HUDEP-2 (cell line): ENCODE measurements around the gene CRYGD.
"Not testable (repeated sequence)": the region's sequence is repeated elsewhere in the genome, so short reads cannot be mapped to it uniquely, and the experiment has no call there.

Experiments used
- DNase-seq, 76 experiments: peaks; one replicate each; lab custom pipeline; 2025; ENCODE audit not compliant: unreplicated experiment in 76 of 76; lab: John Stamatoyannopoulos, UW

Gene CRYGD

DNA sequence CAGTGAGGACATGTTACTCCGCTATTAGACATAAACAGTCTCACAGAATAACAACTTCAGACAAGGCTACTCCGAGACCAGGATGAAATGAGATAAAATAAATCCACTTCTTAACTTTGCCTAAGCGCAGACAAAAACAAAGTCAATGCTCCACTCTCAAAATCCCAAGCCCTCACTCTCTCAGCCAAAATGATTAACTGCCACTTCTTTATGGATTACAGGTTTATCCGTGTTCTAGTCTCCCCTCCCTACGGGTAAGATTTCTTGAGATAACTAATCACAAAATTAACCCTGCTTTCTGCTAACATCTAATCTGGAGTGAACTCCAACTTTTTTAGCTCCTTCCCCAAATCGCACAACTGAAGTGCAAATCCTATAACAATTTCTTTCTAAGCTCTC is 6.4 kb upstream of the CRYGD start:
- DNase-seq: no peak

DNA sequence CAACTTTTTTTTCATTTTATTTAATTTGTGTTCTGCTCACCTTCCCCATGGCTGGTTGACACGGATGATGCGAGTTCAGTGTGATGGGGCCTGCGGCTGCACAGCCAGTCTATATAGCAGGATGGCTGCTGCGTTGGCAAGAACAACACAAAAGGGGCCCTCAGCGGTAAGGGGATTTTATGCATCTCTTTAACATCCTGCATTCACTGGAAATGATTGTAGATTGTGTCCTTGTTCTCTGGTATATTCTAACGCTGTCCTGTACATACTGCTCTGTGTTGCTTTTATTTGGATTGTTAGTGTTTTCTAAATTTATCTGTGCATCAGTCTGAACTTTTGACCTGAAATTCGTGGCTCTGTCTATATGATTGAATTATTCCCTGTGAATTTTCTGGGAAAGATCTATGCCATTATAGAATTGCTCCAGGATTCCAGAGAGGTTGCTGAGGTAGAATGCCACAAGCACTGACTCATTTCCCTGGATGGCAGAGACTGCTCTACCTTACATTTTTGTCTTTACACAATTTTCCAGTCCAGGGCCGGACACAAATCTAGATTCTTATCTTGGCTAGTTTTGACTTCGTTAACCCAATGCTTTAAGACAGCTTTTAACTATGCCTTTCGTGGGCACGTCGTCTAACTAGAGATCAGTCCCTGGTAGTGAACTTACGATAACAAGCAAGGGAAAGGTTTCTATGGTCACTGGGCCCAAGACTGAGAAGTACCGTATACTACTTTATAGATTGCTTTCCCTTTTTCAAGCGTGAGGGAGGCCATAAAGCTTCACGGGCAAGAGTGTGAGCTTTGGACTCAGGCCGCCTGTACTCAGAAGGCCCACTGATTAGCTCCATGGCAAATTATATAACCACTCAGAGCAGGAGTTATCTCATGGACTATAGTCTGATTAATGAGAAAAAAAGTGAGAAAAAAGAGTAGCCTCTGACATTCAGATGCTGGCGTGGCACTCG is 5.7 kb upstream of the CRYGD start, which contains the start of gene CRYGC:
TSS of gene CRYGC (minus strand) at position 85 of the 968 bp plus-strand sequence. CDS start at position 49, 36 bp downstream.
- DNase-seq: no peak

DNA sequence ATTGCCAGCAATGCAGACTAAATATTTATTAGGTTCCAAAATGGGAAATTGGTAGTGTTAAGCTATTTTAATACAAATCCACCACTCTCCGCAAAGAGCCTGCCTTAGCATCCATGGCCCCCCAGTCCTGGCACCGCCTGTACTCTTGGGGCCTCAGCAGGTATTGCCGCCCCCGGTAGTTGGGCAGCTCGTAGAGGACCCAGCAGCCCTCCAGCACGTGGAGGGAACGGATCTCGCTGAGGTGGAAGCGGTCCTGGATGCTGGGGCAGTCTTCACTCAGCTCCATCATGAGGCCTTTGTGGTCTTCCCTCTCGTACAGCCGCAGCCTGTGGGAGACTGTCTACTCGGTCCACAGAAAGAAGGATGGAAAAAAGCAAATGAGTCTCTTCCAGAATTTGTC is 3.8 kb upstream of the CRYGD start:
- DNase-seq: no peak

DNA sequence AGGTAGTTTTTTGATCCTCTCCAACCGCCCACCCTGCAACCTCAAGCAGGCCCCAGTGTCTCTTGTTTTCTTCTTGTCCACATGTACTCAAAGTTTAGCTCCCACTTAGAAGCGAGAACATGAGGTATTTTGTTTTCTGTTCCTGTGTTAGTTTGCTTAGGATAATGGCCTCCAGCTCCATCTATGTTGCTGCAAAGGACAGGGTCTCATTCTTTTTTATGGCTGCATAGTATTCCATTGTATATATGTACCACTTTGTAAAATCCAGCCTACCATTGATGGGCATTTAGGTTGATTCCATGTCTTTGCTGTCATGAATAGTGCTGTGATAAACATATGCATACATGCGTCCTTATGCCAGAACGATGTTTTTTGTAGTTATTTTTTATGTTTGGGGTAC is 2.8 kb upstream of the CRYGD start:
- DNase-seq: no peak

DNA sequence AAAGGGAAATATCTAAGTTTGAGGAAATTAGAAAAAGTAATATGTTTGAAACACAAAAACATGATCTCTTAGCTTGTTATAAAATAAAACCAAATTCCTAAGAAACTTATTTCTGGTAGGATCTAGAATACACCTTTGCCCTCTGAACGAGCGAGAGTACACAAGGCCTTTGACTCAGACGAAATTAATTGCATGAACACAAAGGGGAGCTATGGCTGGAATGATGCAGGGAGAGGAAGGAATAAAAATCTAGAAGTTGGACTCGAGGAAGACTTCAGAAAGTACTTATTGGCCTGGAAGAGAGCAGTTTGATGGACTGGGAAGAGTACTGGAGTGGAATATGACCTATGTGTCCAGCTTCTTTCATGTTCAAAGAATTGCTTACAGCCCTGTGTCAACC is 927 bp upstream of the CRYGD start:
- no peak for DNase-seq

DNA sequence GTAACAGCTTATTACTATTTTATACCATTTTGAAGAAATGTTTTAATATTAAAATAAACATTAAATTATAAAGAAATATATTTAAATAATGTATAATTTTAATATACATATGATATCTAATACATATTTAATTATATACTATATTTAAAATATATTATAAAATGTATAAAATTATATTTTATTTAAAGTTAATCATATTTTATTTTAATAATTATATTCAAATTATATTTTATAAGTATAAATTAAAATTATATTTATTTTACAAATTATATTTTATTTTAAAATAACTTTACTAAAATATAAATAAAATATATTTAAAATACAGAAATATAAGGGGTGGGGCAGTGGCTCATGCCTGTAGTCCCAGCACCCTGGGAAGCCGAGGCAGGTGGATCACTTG is 2.1 kb downstream of the CRYGD start:
- no peak for DNase-seq

DNA sequence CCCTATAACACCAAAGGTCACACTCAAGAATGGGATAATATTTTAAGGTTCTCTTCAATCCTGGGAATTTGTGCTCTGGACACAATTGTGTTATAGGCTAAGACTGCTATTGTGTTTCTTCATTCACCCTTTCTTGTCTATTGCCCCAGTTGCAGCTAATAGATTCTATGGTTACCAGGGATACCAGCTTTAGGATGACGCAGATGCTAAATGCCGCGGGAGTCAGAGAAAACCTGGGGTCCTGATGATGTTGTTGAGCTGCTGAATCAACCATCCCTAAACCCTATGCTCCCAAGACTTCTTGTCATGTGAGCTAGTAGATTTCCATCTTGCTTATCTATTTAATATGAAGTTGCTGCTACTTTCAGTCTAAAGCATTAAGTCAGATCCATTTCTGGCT is 5.4 kb downstream of the CRYGD start:
- DNase-seq: no peak

DNA sequence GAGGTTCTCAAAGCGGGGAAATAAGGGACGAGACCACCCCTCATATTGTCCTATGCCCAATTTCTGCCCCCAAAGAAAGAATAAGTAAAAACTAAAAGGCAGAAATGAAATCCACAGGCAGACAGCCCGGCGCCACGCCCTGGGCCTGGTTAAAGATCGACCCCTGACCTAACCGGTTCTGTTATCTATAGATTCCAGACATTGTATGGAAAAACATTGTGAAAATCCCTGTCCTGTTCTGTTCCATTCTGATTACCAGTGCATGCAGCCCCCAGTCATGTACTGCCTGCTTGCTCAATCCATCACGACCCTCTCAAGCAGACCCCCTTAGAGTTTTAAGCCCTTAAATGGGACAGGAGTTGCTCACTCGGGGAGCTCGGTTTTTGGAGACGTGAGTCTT is 6.9 kb downstream of the CRYGD start:
- DNase-seq: not testable (repeated sequence)

DNA sequence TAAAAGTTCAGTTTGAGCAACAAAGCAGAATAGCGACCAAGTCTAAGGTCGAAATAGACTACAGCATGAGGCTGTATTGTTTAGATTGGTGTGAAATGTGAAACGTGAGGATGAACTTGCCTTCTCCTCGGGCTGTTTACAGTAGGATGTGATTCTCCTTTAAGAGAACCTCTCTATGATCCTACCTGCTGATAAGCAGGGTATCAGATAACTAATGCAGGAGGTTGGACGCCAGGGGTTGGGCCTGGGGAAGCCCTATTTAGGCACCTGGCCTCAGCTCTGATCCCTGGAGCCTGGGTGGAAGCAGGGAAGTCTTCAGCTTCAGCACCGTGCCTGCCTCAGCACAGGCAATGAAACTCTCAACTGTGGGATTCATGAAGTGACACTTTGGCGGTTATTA is 11.4 kb downstream of the CRYGD start:
- DNase-seq: no peak

DNA sequence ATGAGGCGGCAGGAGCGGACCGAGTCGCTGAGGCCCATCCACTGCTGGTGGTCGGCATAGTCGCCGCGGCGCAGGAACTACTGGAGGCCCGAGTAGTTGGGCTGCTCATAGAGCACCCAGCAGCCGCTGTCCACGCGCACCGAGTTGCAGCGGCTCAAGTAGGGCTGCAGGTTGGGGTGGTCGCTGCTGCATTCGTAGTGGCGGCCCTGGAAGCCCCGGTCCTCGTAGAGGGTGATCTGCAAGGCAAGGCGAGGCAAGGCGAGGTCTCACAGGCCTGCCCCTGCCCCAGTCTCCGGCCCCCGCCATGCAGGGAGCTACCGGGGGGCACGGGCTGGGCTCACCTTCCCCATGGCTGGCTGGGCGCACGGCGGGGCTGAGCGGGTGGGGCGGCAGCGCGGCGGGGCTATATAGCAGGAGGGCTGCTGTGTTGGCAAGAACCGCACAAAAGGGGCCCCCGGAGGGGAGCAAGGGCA is 12.0 kb downstream of the CRYGD start:
- DNase-seq: not testable (repeated sequence)

DNA sequence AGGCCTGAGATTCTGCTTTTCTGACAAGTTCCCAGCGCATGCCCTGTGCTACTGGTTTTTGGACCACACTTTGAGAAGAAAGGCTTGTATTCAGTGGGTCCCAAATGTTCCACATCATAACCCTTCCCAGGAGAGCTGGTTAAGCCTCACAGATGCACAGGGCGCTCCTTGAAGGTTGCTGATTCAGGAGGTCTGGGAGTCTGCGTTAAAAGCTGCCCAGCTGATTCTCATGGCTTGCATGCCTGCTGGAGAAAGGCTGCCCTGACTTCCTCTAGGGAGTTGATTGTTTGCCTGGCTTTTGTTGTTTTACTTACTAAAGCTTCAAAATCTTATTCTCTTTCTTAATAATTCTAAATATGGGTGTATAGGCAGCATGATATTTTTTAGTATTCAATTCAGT is 20.7 kb downstream of the CRYGD start:
- DNase-seq: no peak

DNA sequence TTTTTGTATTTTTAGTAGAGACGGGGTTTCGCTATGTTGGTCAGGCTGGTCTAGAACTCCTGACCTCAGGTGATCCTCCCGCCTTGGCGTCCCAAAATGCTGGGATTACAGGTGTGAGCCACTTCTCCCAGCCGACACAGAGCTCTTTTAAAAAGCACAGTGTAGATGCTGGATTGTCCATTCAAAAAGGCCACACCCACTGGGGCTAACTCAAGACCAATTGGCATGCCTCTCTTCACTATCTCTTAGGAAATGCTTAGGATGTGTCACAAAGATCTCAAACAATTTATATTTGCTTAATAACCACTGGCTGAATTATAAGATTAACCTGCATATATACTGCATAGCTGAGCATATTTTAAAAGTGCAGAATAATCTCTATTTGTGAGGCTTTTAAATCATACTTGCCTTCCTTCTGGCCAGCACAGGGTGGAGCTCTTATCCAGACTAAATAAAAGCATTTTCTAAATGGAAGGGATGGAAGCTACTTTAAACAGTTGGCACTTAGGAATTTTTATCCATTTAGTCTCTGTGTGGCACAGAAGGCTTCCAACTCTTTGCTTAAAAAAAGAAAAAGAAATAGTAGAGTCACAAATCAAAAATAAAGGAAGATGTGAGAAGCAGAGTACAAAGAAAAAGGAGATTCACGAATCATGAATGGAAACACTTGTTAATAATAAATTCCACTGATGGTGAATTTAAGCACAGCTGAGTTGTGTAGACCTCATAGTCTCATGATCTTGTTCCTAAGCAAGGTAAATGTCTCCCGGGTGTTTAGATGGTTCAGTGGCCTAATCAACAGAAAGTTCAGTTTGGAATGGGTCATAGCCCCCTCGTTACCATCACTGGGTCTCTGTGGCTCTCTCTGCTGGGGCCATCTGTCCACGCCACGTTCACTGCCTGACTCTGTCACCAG is 22.4 kb downstream of the CRYGD start:
- DNase-seq: no peak

DNA sequence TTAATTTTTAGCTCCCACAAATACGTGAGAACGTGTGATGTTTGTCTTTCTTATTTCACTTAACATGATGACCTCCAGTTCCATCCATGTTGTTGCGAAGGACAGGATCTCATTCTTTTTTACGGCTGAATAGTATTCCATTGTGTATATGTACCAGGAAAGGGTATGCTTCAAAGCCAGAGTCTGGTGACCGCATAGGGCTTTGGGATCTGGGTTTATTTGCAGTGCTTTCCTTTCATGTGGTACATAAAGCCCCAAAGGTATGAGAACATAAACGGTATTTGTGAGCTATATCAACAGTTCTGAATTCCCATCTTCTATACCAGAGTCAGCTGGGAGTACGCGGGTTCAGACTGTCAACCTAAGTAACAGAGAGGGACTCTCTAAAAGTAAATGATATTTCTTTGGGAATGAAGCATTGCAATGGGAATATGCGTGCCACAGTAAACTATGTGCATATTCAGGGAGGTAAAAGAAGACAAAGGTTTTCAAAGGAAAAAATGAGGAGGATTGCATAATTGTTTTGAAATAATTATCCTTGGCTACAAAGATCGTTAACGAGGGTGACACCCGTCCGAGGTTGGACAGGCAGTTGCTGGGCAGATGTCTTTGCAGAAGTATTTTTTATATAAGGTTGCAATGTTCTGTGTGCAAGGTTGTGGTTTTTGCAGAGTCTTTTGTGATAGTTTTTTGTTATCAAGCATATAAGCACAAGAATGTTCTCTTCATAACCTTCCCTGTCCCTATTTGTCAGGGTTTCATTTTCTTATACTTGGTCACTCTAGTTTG is 24.4 kb downstream of the CRYGD start:
- no peak for DNase-seq

DNA sequence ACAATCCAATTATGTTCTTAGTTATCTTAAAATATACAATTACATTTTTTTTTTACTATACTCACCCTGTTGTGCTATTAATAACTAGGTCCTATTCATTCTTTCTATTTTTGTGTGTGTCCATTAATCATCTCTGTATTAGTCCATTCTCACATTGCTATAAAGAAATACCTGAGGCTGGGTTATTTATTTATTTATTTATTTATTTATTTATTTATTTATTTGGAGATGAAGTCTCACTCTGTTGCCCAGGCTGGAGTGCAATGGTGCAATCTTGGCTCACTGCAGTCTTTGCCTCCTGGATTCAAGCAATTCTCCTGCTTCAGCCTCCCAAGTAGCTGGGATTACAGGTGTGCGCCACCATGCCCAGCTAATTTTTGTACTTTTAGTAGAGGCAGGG is 25.6 kb downstream of the CRYGD start:
- DNase-seq: not testable (repeated sequence)

DNA sequence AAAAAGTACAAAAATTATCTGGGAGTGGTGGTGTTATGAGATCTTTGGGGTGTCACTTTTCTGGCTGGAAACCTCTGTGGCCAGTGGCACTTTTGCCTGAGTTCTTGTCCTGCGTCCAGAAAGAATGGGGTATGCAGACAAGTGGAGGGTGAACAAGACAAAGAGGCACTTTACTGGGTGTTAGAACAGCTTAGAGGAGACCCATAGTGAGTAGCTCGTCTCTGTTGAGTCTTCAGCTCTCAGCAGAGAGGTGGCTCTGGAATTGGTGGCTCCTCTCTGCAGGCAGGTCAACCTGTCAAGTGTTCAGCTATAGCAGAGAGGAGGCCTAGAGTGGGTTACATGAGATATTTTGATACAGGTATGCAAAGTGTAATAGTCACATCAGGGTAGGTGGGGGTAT is 26.1 kb downstream of the CRYGD start:
- no peak for DNase-seq

DNA sequence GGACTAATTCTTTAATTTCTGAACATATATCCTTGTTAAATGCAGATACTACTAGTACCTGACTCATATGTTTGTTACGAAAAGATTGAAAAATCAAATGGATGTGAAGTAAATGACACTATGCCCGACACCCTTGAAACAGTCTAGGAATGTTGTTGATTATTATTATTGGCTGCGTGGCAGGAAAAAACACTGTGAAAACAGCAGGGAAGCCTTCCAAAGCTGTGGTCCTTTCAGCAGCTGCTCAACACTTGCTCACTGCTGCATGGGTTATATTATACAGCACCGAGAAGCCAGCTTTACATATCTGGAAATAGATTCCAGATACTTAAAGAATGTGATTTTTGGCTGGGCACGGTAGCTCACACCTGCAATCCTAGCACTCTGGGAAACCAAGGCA is 26.5 kb downstream of the CRYGD start:
- no peak for DNase-seq

DNA sequence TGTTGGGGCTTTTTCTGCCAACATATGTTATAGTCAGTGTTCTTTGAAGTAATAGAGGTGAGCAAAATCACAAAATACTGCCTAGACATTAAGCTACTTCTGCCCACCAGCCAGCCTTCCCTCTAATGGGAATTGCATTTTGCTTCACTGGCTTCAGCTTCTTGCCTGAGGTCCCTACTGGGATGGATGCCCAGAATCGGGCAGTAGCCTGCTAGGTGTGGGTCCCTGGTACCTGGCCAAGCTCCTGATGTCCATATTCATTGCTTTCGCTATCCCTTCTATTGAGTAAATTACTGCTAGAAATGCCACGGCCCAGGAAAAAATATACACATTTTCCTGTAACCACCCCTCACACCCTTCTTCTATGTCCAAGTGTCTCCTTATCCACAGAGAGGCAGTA is 27.0 kb downstream of the CRYGD start:
- DNase-seq: no peak

DNA sequence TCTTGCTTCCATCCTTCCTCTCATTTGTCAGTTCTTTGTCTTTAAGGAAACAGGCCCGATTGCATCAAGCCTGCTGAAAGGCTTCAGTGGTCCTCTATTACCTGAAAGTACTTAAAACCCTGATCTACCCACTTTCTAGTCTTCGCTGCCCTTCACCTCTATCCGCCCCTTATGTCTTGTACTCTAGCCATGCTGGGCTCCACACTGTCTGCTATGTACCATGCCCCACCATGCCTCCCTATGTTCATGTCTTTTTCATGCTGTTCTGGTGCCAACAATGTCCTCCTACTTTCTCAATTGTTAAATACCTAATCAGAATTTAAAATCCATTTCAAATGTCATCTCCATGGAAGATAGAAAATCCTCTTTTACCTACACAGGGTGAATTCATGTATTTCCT is 28.2 kb downstream of the CRYGD start:
- no peak for DNase-seq

DNA sequence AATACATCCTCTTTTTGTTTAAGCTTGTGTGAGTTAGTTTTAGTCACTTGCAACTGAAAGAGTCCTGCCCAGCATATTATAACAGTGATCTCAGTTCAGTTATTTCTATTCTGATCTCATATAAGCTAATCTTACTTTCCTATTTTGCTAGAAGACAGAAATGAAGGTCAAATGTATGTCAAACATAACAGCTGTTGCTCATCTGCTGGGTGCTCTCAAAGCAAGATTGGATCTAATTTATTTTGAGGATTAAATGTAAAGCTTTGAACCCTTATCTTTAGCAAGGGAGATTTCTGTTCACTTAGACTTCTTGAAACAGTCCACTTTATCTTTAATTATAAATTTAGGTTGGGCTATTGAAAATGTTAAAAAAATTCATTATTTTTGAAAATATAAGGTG is 31.2 kb downstream of the CRYGD start:
- DNase-seq: no peak

DNA sequence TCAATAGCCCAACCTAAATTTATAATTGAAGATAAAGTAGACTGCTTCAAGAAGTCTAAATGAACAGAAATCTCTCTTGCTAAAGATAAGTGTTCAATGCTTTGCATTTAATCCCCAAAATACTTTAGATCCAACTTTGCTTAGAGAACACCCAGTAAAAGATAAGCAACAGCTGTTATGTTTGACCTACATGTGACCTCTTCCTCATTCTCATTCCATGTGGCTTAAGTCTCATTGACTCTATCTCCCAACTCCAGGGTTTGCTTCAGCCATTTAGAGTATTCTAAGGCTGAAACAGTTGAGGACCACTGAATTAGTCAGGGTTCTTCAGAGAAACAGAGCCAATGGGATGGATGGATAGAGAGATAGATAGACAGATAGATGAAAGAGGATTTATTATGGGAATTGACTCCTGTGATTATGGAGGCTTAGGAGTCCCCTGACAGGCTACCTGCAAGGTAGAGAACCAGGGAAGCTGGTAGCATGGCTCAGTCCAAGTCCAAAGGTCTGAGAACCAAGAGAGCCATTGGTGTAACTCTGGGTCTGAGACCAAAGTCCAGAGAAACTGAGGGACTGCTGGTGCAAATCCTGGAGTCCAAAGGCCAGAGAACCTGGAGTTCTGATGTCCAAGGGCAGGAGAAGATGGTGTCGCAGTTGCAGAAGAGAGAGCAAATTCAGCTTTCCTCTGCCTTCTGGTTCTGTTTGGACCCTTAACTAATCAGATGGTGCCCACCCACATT is 32.1 kb downstream of the CRYGD start:
- no peak for DNase-seq
